GM12891 (cell line): ENCODE data around the gene FRYL.

Experiments used
- DNase-seq: peaks from one replicate; pipeline ENCODE4 v3.0.0; 2011; ENCODE audit warnings: low spot score; ENCODE audit not compliant: insufficient read length
- FAIRE-seq: peaks from 2 replicates; lab custom pipeline; 2011; peaks lifted over from hg19 to GRCh38; lab: Jason Lieb, UNC
- PAX5 ChIP-seq: IDR thresholded peaks from 2 replicates; pipeline ENCODE4 v1.6.1; 2011; ENCODE audit warnings: low read length, moderate library complexity, mild to moderate bottlenecking; ENCODE audit not compliant: insufficient read depth, severe bottlenecking
- POLR2A ChIP-seq: IDR thresholded peaks from 2 replicates; pipeline ENCODE4 v1.6.1; 2011; ENCODE audit warnings: low read depth, low read length, control low read depth
- POLR2AphosphoS5 ChIP-seq: IDR thresholded peaks from 2 replicates; pipeline ENCODE4 v1.6.1; 2011; ENCODE audit warnings: low read depth, low read length, control low read depth
- POU2F2 ChIP-seq: IDR thresholded peaks from 2 replicates; pipeline ENCODE4 v1.6.1; 2011; ENCODE audit warnings: low read depth, mild to moderate bottlenecking, control low read depth, low read length, moderate library complexity
- SPI1 ChIP-seq: IDR thresholded peaks from 2 replicates; pipeline ENCODE4 v1.6.1; 2011; ENCODE audit warnings: low read depth, low read length, control low read depth
- TAF1 ChIP-seq: IDR thresholded peaks from 2 replicates; pipeline ENCODE4 v1.6.1; 2011; ENCODE audit warnings: low read depth, low read length, control low read depth

The FRYL gene

DNA sequence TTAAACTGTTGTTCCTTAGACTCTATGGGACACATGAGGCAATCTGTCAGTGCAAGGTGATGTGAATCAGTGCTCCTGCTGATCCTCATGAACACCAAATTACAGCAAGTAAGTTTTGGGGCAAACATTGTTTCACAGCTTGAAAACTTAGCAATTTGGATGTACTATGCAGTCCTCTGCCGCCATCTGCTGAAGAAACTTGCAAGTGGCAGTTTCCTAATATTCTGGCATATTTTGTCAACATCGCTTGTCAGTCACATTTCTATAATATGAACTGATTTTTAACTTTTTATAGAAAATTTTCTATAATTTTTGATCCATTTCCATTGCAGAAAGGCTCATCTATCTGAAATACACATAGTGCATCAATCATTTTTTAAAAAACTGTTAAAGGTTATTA, 233.7 kb downstream of the FRYL start:
- TF ChIP-seq PAX5 (no peak), SPI1 (no peak), TAF1 (no peak), POU2F2 (no peak), POLR2AphosphoS5 (no peak), POLR2A (no peak)
- DNase-seq, result no peak
- FAIRE-seq, result peak; percentile 81

GRCh38 chr4:48543796-48544195, 236.3 kb downstream of the FRYL start:
- FAIRE-seq (no peak), DNase-seq (no peak)
- TF ChIP-seq SPI1, result no peak
- TF ChIP-seq PAX5, result no peak
- no peak for TF ChIP-seq TAF1
- TF ChIP-seq POLR2AphosphoS5, result no peak
- TF ChIP-seq POU2F2, result no peak
- TF ChIP-seq POLR2A, result no peak

- DNase-seq, result no peak
- FAIRE-seq, result no peak
- no peak for TF ChIP-seq POLR2A
- no peak for TF ChIP-seq SPI1
These were observed 237.2 kb downstream of the FRYL start for GRCh38 chr4:48542888-48543287.

- DNase-seq (no peak), FAIRE-seq (no peak)
- TF ChIP-seq PAX5 (no peak), TAF1 (no peak), SPI1 (no peak), POLR2A (no peak), POLR2AphosphoS5 (no peak)
These were observed 240.5 kb downstream of the FRYL start for GRCh38 chr4:48539597-48539996.

DNA sequence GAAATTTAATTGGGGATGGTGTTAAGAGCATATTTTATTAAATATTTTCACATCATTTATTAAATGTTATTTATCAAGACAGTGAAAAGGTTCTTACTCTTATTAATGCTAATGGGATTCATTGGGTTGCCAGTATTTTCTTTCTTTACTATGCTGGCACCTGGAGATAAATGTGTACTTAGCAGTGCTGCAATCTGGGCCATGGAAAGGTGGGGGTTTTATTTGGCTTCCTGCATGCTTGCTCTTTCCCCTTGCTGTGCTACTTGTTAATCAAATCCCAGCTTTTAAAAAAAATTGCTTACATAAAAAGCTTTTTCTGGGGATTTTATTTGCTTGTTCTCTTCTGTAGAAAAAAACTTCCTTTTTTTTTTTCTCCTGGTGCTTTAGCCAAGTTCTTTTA, 241.7 kb downstream of the FRYL start:
- no peak for FAIRE-seq
- DNase-seq, result no peak
- no peak for TF ChIP-seq POU2F2
- TF ChIP-seq POLR2AphosphoS5, result no peak
- no peak for TF ChIP-seq PAX5
- no peak for TF ChIP-seq POLR2A
- no peak for TF ChIP-seq TAF1

DNA sequence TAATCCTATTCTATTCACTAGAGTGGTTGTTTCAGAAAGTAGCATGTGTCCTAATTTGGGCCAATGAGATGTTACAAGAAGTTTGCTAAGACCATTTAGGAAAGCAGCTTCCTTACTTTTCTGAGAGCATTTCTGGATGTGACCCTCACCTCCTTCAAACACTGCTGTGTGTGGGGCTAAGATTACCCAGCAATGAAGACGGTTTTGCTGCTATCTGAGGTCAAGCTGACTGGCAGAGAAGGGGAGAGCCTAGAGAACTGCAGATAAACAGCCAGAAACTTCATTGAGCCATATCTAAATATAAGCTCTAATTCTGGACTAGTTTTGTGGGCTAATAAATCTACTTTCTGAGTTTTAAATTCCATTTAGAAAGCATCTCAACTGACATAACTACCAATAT, 253.7 kb downstream of the FRYL start:
- FAIRE-seq, result no peak

DNA sequence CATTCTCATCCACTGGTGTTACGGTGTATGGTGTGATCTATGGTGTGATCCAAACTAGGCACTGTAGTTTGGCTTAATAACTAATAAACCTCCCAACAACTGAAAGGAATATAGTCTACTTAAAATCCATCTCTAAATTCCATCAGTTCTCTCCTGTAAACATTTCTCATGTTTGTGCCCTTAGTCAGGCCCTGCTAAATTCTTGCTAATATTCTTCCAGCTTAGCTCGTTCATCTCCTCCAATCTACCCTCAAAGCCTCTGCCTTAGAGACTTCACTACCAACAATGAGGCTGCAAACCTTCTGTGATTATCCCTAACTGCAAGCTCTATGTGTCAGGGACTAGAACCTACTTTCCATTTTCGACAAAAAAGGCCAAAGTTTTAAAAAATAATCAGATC, 261.9 kb downstream of the FRYL start:
- DNase-seq, result no peak
- TF ChIP-seq POLR2A (no peak), PAX5 (no peak), TAF1 (no peak), SPI1 (no peak), POLR2AphosphoS5 (no peak), POU2F2 (no peak)
- FAIRE-seq, result no peak

More for the DNA sequence above, 253.7 kb downstream of the FRYL start:
- TF ChIP-seq POU2F2 (no peak), PAX5 (no peak), SPI1 (no peak), TAF1 (no peak), POLR2AphosphoS5 (no peak), POLR2A (no peak)
- DNase-seq, result no peak

DNA sequence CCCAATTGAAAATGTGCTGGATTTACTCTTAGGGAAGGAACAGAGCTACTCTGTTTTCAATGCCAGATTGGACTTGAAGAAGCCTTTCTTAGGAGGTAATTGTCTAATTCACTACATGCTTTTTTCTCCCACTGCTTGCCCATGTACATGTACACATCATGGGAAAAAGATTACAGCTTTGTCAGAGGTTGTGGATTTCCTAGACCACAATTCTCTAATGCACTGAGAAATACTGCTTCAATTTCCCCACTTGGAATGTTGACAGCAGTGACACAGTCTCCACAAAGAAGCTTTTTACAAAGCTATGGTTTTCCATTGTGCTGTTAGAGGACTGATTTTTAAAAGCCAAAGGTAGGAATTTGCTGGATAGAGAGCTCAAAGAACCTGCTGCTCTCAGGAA, 270.5 kb downstream of the FRYL start:
- no peak for DNase-seq
- FAIRE-seq, result no peak
- TF ChIP-seq POLR2A, result no peak
- no peak for TF ChIP-seq TAF1
- no peak for TF ChIP-seq POU2F2
- TF ChIP-seq POLR2AphosphoS5, result no peak
- no peak for TF ChIP-seq PAX5
- TF ChIP-seq SPI1, result no peak

GRCh38 chr4:48506716-48507115, 273.4 kb downstream of the FRYL start:
- TF ChIP-seq TAF1, result no peak
- FAIRE-seq, result no peak

DNA sequence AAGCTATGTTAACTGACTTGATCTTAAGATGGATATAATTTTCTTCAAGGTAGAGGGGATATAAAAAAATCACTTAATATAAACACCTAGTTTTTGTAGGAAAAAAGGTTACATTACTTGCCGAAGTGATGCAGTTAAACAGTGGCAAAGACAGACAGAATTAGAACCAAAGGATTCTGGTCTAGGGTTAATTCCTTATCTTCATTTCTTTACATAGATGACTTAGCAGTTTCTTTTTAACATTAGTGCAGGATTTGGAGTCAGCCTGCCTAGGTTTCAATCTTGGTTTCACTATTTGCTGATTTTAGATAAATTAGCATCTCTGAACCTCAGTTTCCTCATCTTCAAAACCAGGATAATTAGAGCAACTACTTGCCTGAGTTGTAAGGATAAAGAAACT, 275.7 kb downstream of the FRYL start:
- DNase-seq (no peak), FAIRE-seq (no peak)
- TF ChIP-seq TAF1, result no peak
- no peak for TF ChIP-seq POLR2A
- no peak for TF ChIP-seq PAX5
- no peak for TF ChIP-seq POLR2AphosphoS5
- no peak for TF ChIP-seq POU2F2
- TF ChIP-seq SPI1, result no peak

More at GRCh38 chr4:48506716-48507115, 273.4 kb downstream of the FRYL start:
- DNase-seq, result no peak

DNA sequence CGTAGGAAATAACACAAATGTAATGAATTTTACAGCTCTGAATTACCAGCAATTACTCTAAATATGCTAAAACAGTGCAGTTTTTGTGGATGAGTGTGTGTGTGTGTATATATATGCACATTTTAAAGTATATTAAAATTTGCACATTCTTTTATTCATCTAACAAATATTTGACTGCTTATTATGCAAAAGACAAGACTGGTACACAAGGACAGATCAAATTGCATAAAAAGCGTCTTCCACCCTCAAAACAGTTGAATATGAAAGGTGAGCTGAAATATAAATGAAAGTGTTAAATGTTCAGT, 276.1 kb downstream of the FRYL start:
- no peak for FAIRE-seq
- TF ChIP-seq POLR2A, result no peak
- TF ChIP-seq SPI1, result no peak
- no peak for TF ChIP-seq PAX5
- no peak for TF ChIP-seq POLR2AphosphoS5
- no peak for TF ChIP-seq POU2F2
- TF ChIP-seq TAF1, result no peak
- DNase-seq, result no peak
